NOMO-1 (cell line): ENCODE results near the gene PIGT.
A peak's percentile ranks its signal among the peaks of the same experiment; 100 is the strongest.

Experiments
- DNase-seq, 2 experiments: peaks; one replicate each; lab custom pipeline; 2025; ENCODE audit not compliant: unreplicated experiment in 2 of 2; lab: John Stamatoyannopoulos, UW

PIGT gene

GRCh38 chr20:45400346-45401031 lies 15.5 kb upstream of the PIGT start:
- DNase-seq, result no peak

GRCh38 chr20:45402946-45403345 lies 13.0 kb upstream of the PIGT start:
- DNase-seq, result no peak

- no peak for DNase-seq
These were observed 11.5 kb upstream of the PIGT start for GRCh38 chr20:45404438-45404837.

- no peak for DNase-seq
These were observed 10.2 kb upstream of the PIGT start for GRCh38 chr20:45405571-45406259.

GRCh38 chr20:45406260-45407066 lies 9.5 kb upstream of the PIGT start:
- DNase-seq, result peak in 1 of 2 experiments; percentile 26

GRCh38 chr20:45407067-45407745 lies 8.7 kb upstream of the PIGT start:
- no peak for DNase-seq

GRCh38 chr20:45407783-45408645 lies 7.9 kb upstream of the PIGT start, which contains the start of gene DBNDD2:
TSS of gene DBNDD2 (plus strand) at chr20:45408289. CDS start at chr20:45408468, 179 bp downstream.
- no peak for DNase-seq

- peak; percentile 25 to 49 for DNase-seq
These were observed 7.2 kb upstream of the PIGT start for GRCh38 chr20:45408646-45409213.

GRCh38 chr20:45409521-45410272 lies 6.2 kb upstream of the PIGT start:
- no peak for DNase-seq

- DNase-seq, result no peak
These were observed 5.1 kb upstream of the PIGT start for GRCh38 chr20:45410887-45411286.

GRCh38 chr20:45412653-45413052 lies 3.3 kb upstream of the PIGT start:
- DNase-seq, result no peak

GRCh38 chr20:45413479-45413878 lies 2.5 kb upstream of the PIGT start:
- DNase-seq, result no peak

GRCh38 chr20:45416917-45417316 lies 976 bp downstream of the PIGT start:
- DNase-seq, result peak in 1 of 2 experiments; percentile 12

GRCh38 chr20:45419188-45420091 lies 3.5 kb downstream of the PIGT start:
- no peak for DNase-seq

GRCh38 chr20:45420125-45420524 lies 4.2 kb downstream of the PIGT start:
- no peak for DNase-seq

- no peak for DNase-seq
These were observed 7.8 kb downstream of the PIGT start for GRCh38 chr20:45423700-45424099.

GRCh38 chr20:45425561-45425960 lies 9.6 kb downstream of the PIGT start:
- DNase-seq, result no peak
